Activated CD4-positive, alpha-beta T cell treated with anti-CD3 and anti-CD28 coated beads, Interleukin-2, amount 10 ng/mL, durations not matched to agents 7 days and 5 days (primary cell): ENCODE results near the gene MRPL34. TPM values are rescaled to one million over a fixed set of nuclear protein-coding genes. Genes with fewer than 3 reads are reported as not detected.
"Not testable (repeated sequence)": the region's sequence is repeated elsewhere in the genome, so short reads cannot be mapped to it uniquely, and the experiment has no call there.

Source experiments
- CTCF ChIA-PET: fragments of 350-600 bp; sonication (Branson Sonifier 250); formaldehyde crosslinking; loops from one replicate; lab custom pipeline; 2021; ENCODE audit warnings: antibody characterized with exemption; lab: Charles Lee
- POLR2A ChIA-PET: fragments of 350-600 bp; sonication (Branson Sonifier 250); formaldehyde crosslinking; loops from one replicate; lab custom pipeline; 2021; ENCODE audit warnings: antibody characterized with exemption; lab: Charles Lee
- DNase-seq: peaks from one replicate; pipeline ENCODE4 v3.0.0-alpha.2; 2020
- H3K27ac Mint-ChIP-seq: one replicate; pipeline ENCODE4 v1.8.0; 2021; ENCODE audit warnings: mild to moderate bottlenecking, moderate library complexity, mixed read lengths
- H3K27me3 Mint-ChIP-seq: one replicate; pipeline ENCODE4 v1.8.0; 2021; ENCODE audit warnings: mixed read lengths
- H3K36me3 Mint-ChIP-seq: one replicate; pipeline ENCODE4 v1.8.0; 2021; ENCODE audit warnings: low read depth, mixed read lengths
- H3K4me1 Mint-ChIP-seq: one replicate; pipeline ENCODE4 v1.8.0; 2021; ENCODE audit warnings: mixed read lengths
- H3K4me3 Mint-ChIP-seq: one replicate; pipeline ENCODE4 v1.8.0; 2021; ENCODE audit warnings: mild to moderate bottlenecking, moderate library complexity, mixed read lengths
- H3K9me3 Mint-ChIP-seq: one replicate; pipeline ENCODE4 v1.8.0; 2021; ENCODE audit warnings: mixed read lengths
- total RNA-seq, 2 experiments: library from RNA; stranded (reverse); gene quantifications; one replicate each; pipeline ENCODE4 v1.2.3, GENCODE V29; 2021

Gene MRPL34
- total RNA-seq, 2 experiments from 2014 or later = 79.5 to 80.8 TPM

DNA sequence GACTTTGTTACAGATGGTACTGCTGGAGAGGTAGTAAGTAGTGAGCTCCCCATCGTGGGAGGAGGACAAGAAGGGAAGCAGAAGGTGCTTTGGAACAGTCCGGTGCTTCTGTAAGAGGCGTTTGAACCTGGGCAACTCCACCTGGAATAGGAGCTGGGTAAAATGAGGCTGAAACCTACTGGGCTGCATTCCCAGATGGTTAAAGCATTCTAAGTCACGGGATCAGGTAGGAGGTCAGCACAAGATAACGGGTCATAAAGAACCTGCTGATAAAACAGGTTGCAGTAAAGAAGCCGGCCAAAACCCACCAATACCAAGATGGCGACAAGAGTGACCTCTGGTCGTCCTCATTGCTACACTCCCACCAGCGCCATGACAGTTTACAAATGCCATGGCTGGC, 18.9 kb upstream of the MRPL34 start:
- Mint-ChIP-seq H3K4me3 (no peak overlapping the region), H3K9me3 (no peaks in the 10 kb centered on the region), H3K4me1 (peaks cover 11% of the 10 kb centered on the region), H3K27ac (no peak overlapping the region), H3K27me3 (peaks cover 5% of the 10 kb centered on the region), H3K36me3 (no peaks in the 10 kb centered on the region)
- ChIA-PET CTCF (interaction anchor here (0.7 to 1.6 kb wide), 3 partner anchors 9 to 30 kb away, joined by 3 to 6 read pairs (median 3); no protein-coding TSS in a partner anchor), POLR2A (no interaction called here)
- no peak for DNase-seq

- POLR2A ChIA-PET = no interaction called here
- H3K4me1 Mint-ChIP-seq = peaks cover 11% of the 10 kb centered on the region
- H3K27me3 Mint-ChIP-seq = peaks cover 3% of the 10 kb centered on the region
- H3K36me3 Mint-ChIP-seq = no peaks in the 10 kb centered on the region
- DNase-seq = peak; percentile 30
- H3K4me3 Mint-ChIP-seq = no peak overlapping the region
- H3K9me3 Mint-ChIP-seq = no peaks in the 10 kb centered on the region
- CTCF ChIA-PET = interaction anchor here (4.6 kb wide), 1 partner anchor 8 kb away, joined by 23 read pairs; the partner anchor contains the start of gene ANKLE1
- no peak overlapping the region for H3K27ac Mint-ChIP-seq
These were observed 16.2 kb upstream of the MRPL34 start for GRCh38 chr19:17289489-17289888.

GRCh38 chr19:17292301-17293074, 13.2 kb upstream of the MRPL34 start:
- CTCF ChIA-PET = interaction anchor here (0.7 to 4.6 kb wide), 12 partner anchors 9 to 1127 kb away, joined by 3 to 23 read pairs (median 4); partner anchors contain the start of genes ABHD8, ANKLE1, MRPL34 and SSBP4
- peak overlapping the region; percentile 85 for H3K27ac Mint-ChIP-seq
- POLR2A ChIA-PET = interaction anchor here (0.9 kb wide), 1 partner anchor 113 kb away, joined by 3 read pairs; no protein-coding TSS in a partner anchor

GRCh38 chr19:17293605-17294004, 12.1 kb upstream of the MRPL34 start:
- Mint-ChIP-seq H3K9me3 (no peaks in the 10 kb centered on the region), H3K4me1 (peaks cover 11% of the 10 kb centered on the region), H3K4me3 (no peak overlapping the region), H3K27ac (no peak overlapping the region), H3K36me3 (peaks cover 5% of the 10 kb centered on the region), H3K27me3 (peaks cover 3% of the 10 kb centered on the region)
- CTCF ChIA-PET = interaction anchor here (0.5 to 4.6 kb wide), 10 partner anchors 10 to 1126 kb away, joined by 3 to 23 read pairs (median 4); partner anchors contain the start of genes ANKLE1, BABAM1 and SSBP4
- POLR2A ChIA-PET = no interaction called here
- no peak for DNase-seq

More at GRCh38 chr19:17292301-17293074, 13.2 kb upstream of the MRPL34 start:
- peak; percentile 85 for DNase-seq
- no peaks in the 10 kb centered on the region for H3K9me3 Mint-ChIP-seq
- H3K27me3 Mint-ChIP-seq = peaks cover 3% of the 10 kb centered on the region
- H3K4me1 Mint-ChIP-seq = peaks cover 11% of the 10 kb centered on the region
- peak overlapping the region; percentile 83 for H3K4me3 Mint-ChIP-seq
- no peaks in the 10 kb centered on the region for H3K36me3 Mint-ChIP-seq

- Mint-ChIP-seq H3K27ac (no peak overlapping the region), H3K36me3 (peaks cover 9% of the 10 kb centered on the region), H3K9me3 (no peaks in the 10 kb centered on the region), H3K4me1 (peaks cover 11% of the 10 kb centered on the region), H3K27me3 (peaks cover 3% of the 10 kb centered on the region), H3K4me3 (no peak overlapping the region)
- DNase-seq = peak; percentile 51
- ChIA-PET POLR2A (interaction anchor here (0.6 kb wide), 1 partner anchor 43 kb away, joined by 3 read pairs; no protein-coding TSS in a partner anchor), CTCF (interaction anchor here (0.5 to 2.5 kb wide), 5 partner anchors 9 to 287 kb away, joined by 3 to 9 read pairs (median 3); partner anchors contain the start of genes ABHD8 and BABAM1)
These were observed 11.4 kb upstream of the MRPL34 start for GRCh38 chr19:17294051-17294891.

DNA sequence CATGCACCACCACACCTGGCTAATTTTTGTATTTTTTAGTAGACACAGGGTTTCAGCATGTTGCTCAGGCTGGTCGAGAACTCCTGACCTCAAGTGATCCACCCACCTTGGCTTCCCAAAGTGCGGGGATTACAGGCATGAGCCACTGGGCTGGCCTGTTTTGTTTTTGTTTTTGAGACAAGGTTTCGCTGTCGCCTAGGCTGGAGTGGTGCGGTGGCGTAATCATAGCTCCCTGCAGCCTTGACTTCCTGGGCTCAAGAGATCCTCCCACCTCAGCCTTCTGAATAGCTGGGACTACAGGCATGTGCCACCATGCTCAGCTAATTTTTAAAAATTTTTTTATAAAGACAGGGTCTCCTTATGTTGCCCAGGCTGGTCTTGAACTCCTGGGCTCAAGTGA, 10.1 kb upstream of the MRPL34 start:
- not testable (repeated sequence) for H3K4me3 Mint-ChIP-seq
- CTCF ChIA-PET = interaction anchor here (1.1 to 2.5 kb wide), 2 partner anchors 12 to 29 kb away, joined by 3 to 9 read pairs; partner anchors contain the start of gene BABAM1

DNA sequence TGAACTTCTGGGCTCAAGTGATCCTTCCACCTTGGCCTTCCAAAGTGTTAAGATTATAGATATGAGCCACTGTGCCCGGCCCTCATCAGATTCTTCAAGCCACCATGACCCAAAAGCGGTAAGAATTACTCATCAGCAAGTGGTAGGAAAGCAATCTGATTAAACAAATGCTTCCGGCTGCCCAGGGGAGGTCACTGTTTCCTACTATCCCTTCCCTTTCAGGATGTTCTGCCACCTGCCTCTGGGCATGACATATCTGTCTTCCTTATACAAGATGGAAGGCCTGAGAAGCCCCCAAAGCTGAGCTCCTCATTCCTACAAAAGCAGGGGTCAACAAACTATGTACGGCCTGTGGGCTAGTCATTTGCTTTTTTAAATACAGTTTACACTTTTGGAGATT, 9.4 kb upstream of the MRPL34 start:
- no peak overlapping the region for H3K4me3 Mint-ChIP-seq
- H3K27ac Mint-ChIP-seq = no peak overlapping the region
- H3K27me3 Mint-ChIP-seq = no peaks in the 10 kb centered on the region
- no peak for DNase-seq
- H3K9me3 Mint-ChIP-seq = no peaks in the 10 kb centered on the region
- ChIA-PET POLR2A (no interaction called here), CTCF (interaction anchor here (0.5 to 2.5 kb wide), 4 partner anchors 10 to 30 kb away, joined by 3 to 9 read pairs (median 4); partner anchors contain the start of gene BABAM1)
- H3K36me3 Mint-ChIP-seq = peaks cover 11% of the 10 kb centered on the region
- peaks cover 9% of the 10 kb centered on the region for H3K4me1 Mint-ChIP-seq

More for the DNA sequence above, 10.1 kb upstream of the MRPL34 start:
- POLR2A ChIA-PET, H3K27me3 Mint-ChIP-seq, H3K27ac Mint-ChIP-seq, DNase-seq, H3K36me3 Mint-ChIP-seq, H3K9me3 Mint-ChIP-seq, H3K4me1 Mint-ChIP-seq: not testable (repeated sequence)

GRCh38 chr19:17296976-17297375, 8.7 kb upstream of the MRPL34 start:
- H3K36me3 Mint-ChIP-seq = peaks cover 11% of the 10 kb centered on the region
- H3K4me1 Mint-ChIP-seq = peaks cover 10% of the 10 kb centered on the region
- CTCF ChIA-PET = interaction anchor here (1.4 kb wide), 1 partner anchor 16 kb away, joined by 4 read pairs; no protein-coding TSS in a partner anchor
- H3K9me3 Mint-ChIP-seq = no peaks in the 10 kb centered on the region
- no peak for DNase-seq
- POLR2A ChIA-PET = no interaction called here
- H3K4me3 Mint-ChIP-seq = no peak overlapping the region
- no peaks in the 10 kb centered on the region for H3K27me3 Mint-ChIP-seq
- H3K27ac Mint-ChIP-seq = no peak overlapping the region

- Mint-ChIP-seq H3K4me1 (peaks cover 29% of the 10 kb centered on the region), H3K4me3 (no peak overlapping the region), H3K9me3 (no peaks in the 10 kb centered on the region), H3K36me3 (peaks cover 11% of the 10 kb centered on the region), H3K27me3 (no peaks in the 10 kb centered on the region), H3K27ac (no peak overlapping the region)
- POLR2A ChIA-PET = no interaction called here
- DNase-seq = no peak
- CTCF ChIA-PET = interaction anchor here (0.8 to 1.0 kb wide), 2 partner anchors 10 to 42 kb away, joined by 3 to 5 read pairs; no protein-coding TSS in a partner anchor
These were observed 4.6 kb upstream of the MRPL34 start for GRCh38 chr19:17300992-17301619.

DNA sequence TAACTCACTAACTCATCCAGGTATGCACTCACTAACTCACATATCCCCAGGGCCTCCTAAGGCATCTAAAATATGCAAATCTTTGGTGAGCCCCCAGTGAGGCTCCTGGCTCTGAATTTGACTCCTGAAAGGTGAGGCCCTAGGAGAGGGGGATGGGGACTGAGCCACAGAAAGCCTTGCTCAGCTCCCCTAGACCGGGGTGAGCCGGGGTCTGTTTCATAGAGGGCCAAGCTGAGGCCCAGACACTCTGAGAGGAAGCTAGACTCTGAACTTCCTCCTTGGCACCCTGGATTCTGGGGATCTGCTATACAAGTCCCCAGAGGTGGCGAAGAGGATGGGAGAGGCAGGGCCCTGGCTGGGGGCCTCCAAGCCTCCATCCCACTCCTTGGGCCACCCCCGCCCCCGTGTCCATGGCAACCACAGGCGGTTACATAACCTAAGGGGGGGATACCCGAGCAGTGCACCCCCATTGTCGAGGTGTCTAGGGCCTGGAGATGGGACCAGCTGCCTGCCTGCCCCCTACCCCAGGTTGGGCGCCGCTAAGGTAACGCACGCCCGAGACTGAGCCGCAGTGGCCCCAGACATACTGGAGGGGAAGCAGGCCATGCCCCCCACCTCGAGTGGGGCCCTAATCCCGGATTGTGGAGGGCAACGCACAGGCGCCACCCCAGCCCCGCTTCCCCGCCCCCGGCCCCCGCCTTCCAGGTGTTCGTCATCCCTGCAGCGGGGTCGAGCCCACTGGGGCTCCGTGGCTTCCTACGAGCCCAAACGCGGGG, 3.1 kb upstream of the MRPL34 start:
- ChIA-PET CTCF (interaction anchor here (1.6 to 3.1 kb wide), 2 partner anchors 8 to 11 kb away, joined by 3 to 19 read pairs; no protein-coding TSS in a partner anchor), POLR2A (no interaction called here)
- Mint-ChIP-seq H3K27me3 (no peaks in the 10 kb centered on the region), H3K4me1 (peaks cover 36% of the 10 kb centered on the region), H3K4me3 (peak overlapping the region; percentile 68), H3K27ac (peak overlapping the region; percentile 54), H3K36me3 (peaks cover 11% of the 10 kb centered on the region), H3K9me3 (no peaks in the 10 kb centered on the region)
- no peak for DNase-seq
